ENCODE measurements around the gene SMYD3. TPM values are rescaled to one million over a fixed set of nuclear protein-coding genes. Genes with fewer than 3 reads are reported as not detected.

Gene SMYD3
- total RNA-seq, 4 donors from 2014 or later = 12.0 to 15.0 (median 13.2) TPM

DNA sequence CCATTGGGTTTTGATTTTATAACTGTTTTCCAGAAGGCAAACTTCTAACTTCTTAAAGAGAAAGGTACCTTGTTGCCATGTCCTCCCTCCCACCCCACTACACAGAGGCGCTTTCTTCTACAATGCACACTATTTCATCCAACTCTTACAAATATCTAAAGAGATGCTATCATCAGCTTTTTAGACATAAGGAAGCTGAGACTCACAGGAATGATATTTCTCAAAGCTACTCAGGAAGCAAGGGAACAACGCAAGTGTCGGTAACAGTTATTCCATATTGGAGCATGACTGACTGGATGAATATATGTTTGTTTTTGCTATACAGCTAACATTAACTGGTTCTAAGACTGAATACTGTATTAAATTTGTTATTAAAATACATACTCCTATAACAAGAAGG is 318.0 kb downstream of the SMYD3 start:
- H3K4me3 ChIP-seq = no peak overlapping the region
- H3K4me1 ChIP-seq = no peaks in the 10 kb centered on the region
- H3K27ac ChIP-seq (replicated peaks in 1 of 4) = no peak overlapping the region
- TF ChIP-seq EP300 (IDR thresholded peaks at IDR 0.05) (no peak), POLR2A (IDR thresholded peaks at IDR 0.05; ENCODE audit: low read depth) (no peak), POLR2AphosphoS5 (IDR thresholded peaks at IDR 0.05) (no peak)
- TF ChIP-seq, protein P1, sequence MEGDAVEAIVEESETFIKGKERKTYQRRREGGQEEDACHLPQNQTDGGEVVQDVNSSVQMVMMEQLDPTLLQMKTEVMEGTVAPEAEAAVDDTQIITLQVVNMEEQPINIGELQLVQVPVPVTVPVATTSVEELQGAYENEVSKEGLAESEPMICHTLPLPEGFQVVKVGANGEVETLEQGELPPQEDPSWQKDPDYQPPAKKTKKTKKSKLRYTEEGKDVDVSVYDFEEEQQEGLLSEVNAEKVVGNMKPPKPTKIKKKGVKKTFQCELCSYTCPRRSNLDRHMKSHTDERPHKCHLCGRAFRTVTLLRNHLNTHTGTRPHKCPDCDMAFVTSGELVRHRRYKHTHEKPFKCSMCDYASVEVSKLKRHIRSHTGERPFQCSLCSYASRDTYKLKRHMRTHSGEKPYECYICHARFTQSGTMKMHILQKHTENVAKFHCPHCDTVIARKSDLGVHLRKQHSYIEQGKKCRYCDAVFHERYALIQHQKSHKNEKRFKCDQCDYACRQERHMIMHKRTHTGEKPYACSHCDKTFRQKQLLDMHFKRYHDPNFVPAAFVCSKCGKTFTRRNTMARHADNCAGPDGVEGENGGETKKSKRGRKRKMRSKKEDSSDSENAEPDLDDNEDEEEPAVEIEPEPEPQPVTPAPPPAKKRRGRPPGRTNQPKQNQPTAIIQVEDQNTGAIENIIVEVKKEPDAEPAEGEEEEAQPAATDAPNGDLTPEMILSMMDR (IDR thresholded peaks at IDR 0.05) = no peak
- 99% methylated on average over 3 of the region's 3 CpGs for WGBS
- H3K9me3 ChIP-seq = no peaks in the 10 kb centered on the region
- H3K36me3 ChIP-seq = no peaks in the 10 kb centered on the region
- intact Hi-C loops (cut with DNase I) = no loop called here
- no peak for DNase-seq (ENCODE audit: extremely low spot score)
- no peaks in the 10 kb centered on the region for H3K27me3 ChIP-seq

DNA sequence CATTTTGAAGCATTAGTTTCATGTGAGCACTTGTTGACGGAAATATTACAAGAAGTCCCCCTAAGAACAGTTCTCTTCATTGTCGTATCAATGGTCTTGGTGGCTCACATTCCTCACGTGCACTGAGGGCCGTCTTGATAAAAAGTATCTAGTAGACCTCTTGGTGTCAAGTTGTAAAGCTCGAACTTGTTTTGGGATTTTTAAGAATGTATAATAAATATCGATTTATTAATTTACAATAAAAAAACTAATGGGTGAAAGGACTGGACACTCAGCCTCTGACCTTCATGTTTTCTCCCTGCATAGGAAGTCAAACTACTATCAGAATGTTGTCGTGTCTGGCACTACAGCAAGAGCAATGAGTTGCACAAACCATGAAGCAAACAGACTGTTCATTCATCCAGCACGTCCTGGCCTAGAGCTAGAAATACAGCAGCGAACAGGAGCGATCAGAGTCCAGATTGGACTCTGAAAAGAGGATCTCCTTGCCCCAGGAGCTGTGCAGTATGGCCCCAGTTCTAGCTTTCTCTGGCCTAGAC is 319.2 kb downstream of the SMYD3 start:
- Histone ChIP-seq H3K36me3 (no peaks in the 10 kb centered on the region), H3K27ac (replicated peaks in 1 of 4) (no peak overlapping the region), H3K4me1 (no peaks in the 10 kb centered on the region), H3K4me3 (no peak overlapping the region), H3K27me3 (no peaks in the 10 kb centered on the region), H3K9me3 (no peaks in the 10 kb centered on the region)
- intact Hi-C loops (cut with DNase I) = no loop called here
- WGBS = 89% methylated on average over 10 of the region's 10 CpGs
- DNase-seq (ENCODE audit: extremely low spot score) = no peak
- TF ChIP-seq, protein P1 (IDR thresholded peaks at IDR 0.05) = no peak
- TF ChIP-seq EP300 (IDR thresholded peaks at IDR 0.05) = no peak
- no peak for TF ChIP-seq POLR2A (IDR thresholded peaks at IDR 0.05; ENCODE audit: low read depth)

DNA sequence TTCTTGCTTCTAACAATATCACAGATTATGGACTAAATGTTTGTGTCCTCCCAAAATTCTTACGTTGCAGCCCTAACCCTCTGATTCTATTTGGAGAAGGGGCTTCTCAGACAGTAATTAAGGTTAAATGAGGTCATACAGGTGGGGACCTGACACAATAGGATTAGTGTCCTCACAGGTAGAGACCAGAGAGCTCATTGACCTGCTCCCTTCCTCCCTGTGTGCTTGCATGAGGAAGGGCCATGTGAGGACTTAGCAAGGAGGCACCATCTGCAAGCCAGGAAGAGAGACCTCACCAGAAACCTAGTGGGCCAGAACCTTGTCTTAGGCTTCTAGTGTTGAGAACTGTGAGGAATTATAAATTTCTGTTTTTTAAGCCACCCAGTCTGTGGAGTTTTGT is 322.6 kb downstream of the SMYD3 start:
- Histone ChIP-seq H3K27ac (replicated peaks in 1 of 4) (no peak overlapping the region), H3K4me3 (no peak overlapping the region), H3K36me3 (no peaks in the 10 kb centered on the region), H3K27me3 (no peaks in the 10 kb centered on the region), H3K9me3 (no peaks in the 10 kb centered on the region), H3K4me1 (no peaks in the 10 kb centered on the region)
- TF ChIP-seq POLR2A (IDR thresholded peaks at IDR 0.05; ENCODE audit: low read depth) (no peak), POLR2AphosphoS5 (IDR thresholded peaks at IDR 0.05) (no peak), EP300 (IDR thresholded peaks at IDR 0.05) (no peak)
- TF ChIP-seq, protein P1 (IDR thresholded peaks at IDR 0.05) = no peak
- intact Hi-C loops (cut with DNase I) = no loop called here
- WGBS = 100% methylated on average over 1 of the region's 1 CpG
- no peak for DNase-seq (ENCODE audit: extremely low spot score)

DNA sequence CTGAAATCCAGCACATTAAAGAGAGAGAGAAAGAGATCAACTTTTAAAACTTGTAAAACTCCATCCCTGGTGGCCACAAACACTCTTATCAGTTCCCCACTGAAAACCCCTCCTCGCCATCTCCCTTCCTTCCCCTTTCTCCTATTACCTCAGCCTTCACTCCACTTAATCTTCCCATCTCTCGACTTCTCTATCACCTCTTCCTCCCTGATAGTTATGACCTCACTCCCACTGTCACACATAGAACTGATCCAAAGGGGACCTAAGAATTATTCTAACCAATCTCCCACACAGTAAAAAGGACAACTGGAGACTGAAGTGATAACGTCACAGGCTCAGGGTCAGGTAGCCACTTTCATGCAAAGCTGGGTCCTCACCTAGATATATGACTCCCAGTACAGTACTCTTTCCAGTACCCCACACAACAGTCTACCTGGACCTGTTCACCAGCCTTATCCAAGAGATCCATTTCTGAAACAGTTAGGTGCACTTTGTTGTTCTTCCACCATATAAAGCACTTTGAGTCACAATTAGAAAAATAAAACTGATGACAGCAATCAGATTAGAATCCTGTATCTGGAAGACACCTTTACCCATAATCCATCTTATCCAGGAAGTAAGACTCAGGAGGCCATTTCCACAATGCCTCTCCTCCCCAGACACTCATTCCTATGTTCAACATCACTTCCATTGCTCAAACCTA is 324.8 kb downstream of the SMYD3 start:
- Histone ChIP-seq H3K4me1 (no peaks in the 10 kb centered on the region), H3K36me3 (no peaks in the 10 kb centered on the region), H3K27ac (replicated peaks in 1 of 4) (no peak overlapping the region), H3K9me3 (no peaks in the 10 kb centered on the region), H3K4me3 (no peak overlapping the region), H3K27me3 (no peaks in the 10 kb centered on the region)
- no peak for TF ChIP-seq EP300 (IDR thresholded peaks at IDR 0.05)
- TF ChIP-seq, protein P1 (IDR thresholded peaks at IDR 0.05) = no peak
- no peak for TF ChIP-seq POLR2AphosphoS5 (IDR thresholded peaks at IDR 0.05)
- TF ChIP-seq POLR2A (IDR thresholded peaks at IDR 0.05; ENCODE audit: low read depth) = no peak
- WGBS = 78% methylated on average over 3 of the region's 3 CpGs
- intact Hi-C loops (cut with DNase I) = no loop called here
- DNase-seq (ENCODE audit: extremely low spot score) = no peak

DNA sequence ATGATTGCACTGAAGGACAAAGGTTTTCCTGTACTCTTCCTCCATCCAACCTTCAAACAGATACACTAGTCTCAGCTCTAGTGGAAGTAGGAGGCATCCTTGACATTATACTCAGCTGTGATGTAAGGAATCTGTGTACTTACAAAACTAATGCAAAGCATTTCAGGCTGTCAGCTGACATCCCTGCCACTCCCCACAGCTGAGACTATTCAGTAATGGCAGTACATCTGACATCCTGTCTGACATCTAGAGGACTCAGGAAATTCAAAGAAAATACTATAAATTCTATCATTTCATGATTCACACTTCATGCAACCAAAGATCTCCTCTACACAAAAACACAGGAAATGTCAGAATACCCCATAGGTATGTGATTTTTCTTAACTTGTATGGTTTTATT is 325.8 kb downstream of the SMYD3 start:
- no peak overlapping the region for H3K27ac ChIP-seq (replicated peaks in 1 of 4)
- no peaks in the 10 kb centered on the region for H3K36me3 ChIP-seq
- H3K9me3 ChIP-seq = no peaks in the 10 kb centered on the region
- intact Hi-C loops (cut with DNase I) = no loop called here
- TF ChIP-seq, protein P1 (IDR thresholded peaks at IDR 0.05) = no peak
- TF ChIP-seq EP300 (IDR thresholded peaks at IDR 0.05) (no peak), POLR2AphosphoS5 (IDR thresholded peaks at IDR 0.05) (no peak), POLR2A (IDR thresholded peaks at IDR 0.05; ENCODE audit: low read depth) (no peak)
- H3K27me3 ChIP-seq = no peaks in the 10 kb centered on the region
- no peak overlapping the region for H3K4me3 ChIP-seq
- DNase-seq (ENCODE audit: extremely low spot score) = no peak
- peaks cover 0 to 5% (median 3%) of the 10 kb centered on the region in 4 donors for H3K4me1 ChIP-seq
